ENCODE measurements around the gene TYW1.

GRCh38 chr7:67045496-67045995 lies 48.9 kb downstream of the TYW1 start:
- TF ChIP-seq PAX5 (IDR thresholded peaks at IDR 0.05; ENCODE audit: insufficient read depth, low read length, severe bottlenecking): no peak
- no peak for TF ChIP-seq TAF1 (IDR thresholded peaks at IDR 0.05; ENCODE audit: low read depth, low read length)

All from GM12891 (cell line).